Neural cell (in vitro differentiated cells): ENCODE data around the gene PPIF. TPM values are rescaled to one million over a fixed set of nuclear protein-coding genes. Genes with fewer than 3 reads are reported as not detected.

Source experiments
- H2AFZ ChIP-seq: fragments of 200-600, 300-800 bp; sonication (generic), shearing (Covaris generic); 2 replicates; pipeline ENCODE4 v1.6.0; 2014; ENCODE audit warnings: low read depth, mild to moderate bottlenecking, antibody characterized with exemption, low read length, moderate library complexity
- H3F3A ChIP-seq: fragments of 200-600 bp; shearing (Covaris generic); 2 replicates; pipeline ENCODE4 v1.6.1; 2016; ENCODE audit warnings: mild to moderate bottlenecking, moderate library complexity, mixed read lengths, antibody characterized with exemption, low read length; ENCODE audit not compliant: insufficient read depth, poor library complexity, severe bottlenecking
- H3K27ac ChIP-seq: fragments of 200-600, 300-800 bp; sonication (generic), shearing (Covaris generic); 2 replicates; pipeline ENCODE4 v1.5.1; 2014; ENCODE audit warnings: mild to moderate bottlenecking, low read length, moderate library complexity
- H3K27me3 ChIP-seq: fragments of 300-800, 200-600 bp; sonication (generic), shearing (Covaris generic); 2 replicates; pipeline ENCODE4 v1.6.0; 2014; ENCODE audit warnings: mild to moderate bottlenecking, low read depth, low read length, moderate library complexity; ENCODE audit not compliant: insufficient read depth
- H3K36me3 ChIP-seq: fragments of 300-800, 200-600 bp; sonication (generic), shearing (Covaris generic); 2 replicates; pipeline ENCODE4 v1.5.1; 2014; ENCODE audit warnings: mild to moderate bottlenecking, antibody characterized with exemption, low read length, moderate library complexity; ENCODE audit not compliant: insufficient read depth
- H3K4me2 ChIP-seq: fragments of 300-800, 200-600 bp; sonication (generic), shearing (Covaris generic); 2 replicates; pipeline ENCODE4 v1.6.0; 2014; ENCODE audit warnings: mild to moderate bottlenecking, low read length
- H3K4me3 ChIP-seq: fragments of 300-800, 200-600 bp; sonication (generic), shearing (Covaris generic); 2 replicates; pipeline ENCODE4 v1.5.1; 2014; ENCODE audit warnings: mild to moderate bottlenecking, low read length, moderate library complexity
- H3K79me2 ChIP-seq: fragments of 200-600 bp; shearing (Covaris generic); replicated peaks from 2 replicates; pipeline ENCODE4 v1.6.0; 2014; ENCODE audit warnings: mild to moderate bottlenecking, low read length, moderate library complexity; ENCODE audit not compliant: insufficient read depth
- H3K9ac ChIP-seq: fragments of 300-800, 200-600 bp; sonication (generic), shearing (Covaris generic); 2 replicates; pipeline ENCODE4 v1.6.1; 2016; ENCODE audit warnings: mild to moderate bottlenecking, low read length, mixed read lengths
- H3K9me2 ChIP-seq: fragments of 200-600 bp; shearing (Covaris generic); 2 replicates; pipeline ENCODE4 v1.6.1; 2016; ENCODE audit warnings: mild to moderate bottlenecking, low read length, mixed read lengths; ENCODE audit not compliant: insufficient read depth
- H3K9me3 ChIP-seq: fragments of 200-600, 300-800 bp; sonication (generic), shearing (Covaris generic); 2 replicates; pipeline ENCODE4 v1.6.1; 2016; ENCODE audit warnings: mild to moderate bottlenecking, mixed run types, low read length, moderate library complexity, mixed read lengths
- H4K20me1 ChIP-seq: fragments of 200-600 bp; shearing (Covaris generic); 2 replicates; pipeline ENCODE4 v1.6.1; 2016; ENCODE audit warnings: mild to moderate bottlenecking, mixed run types; ENCODE audit not compliant: insufficient read depth
- EP300 ChIP-seq: fragments of 450-650 bp; conservative IDR thresholded peaks from 2 replicates; pipeline ENCODE4 v1.6.1; 2014; ENCODE audit warnings: antibody characterized with exemption, mild to moderate bottlenecking, moderate library complexity; ENCODE audit not compliant: poor library complexity, severe bottlenecking
- EZH2 ChIP-seq: fragments of 200-600, 300-800 bp; shearing (Covaris generic), sonication (generic); IDR thresholded peaks from 2 replicates; pipeline ENCODE4 v1.6.1; 2014; ENCODE audit warnings: antibody characterized with exemption, low read length, borderline replicate concordance, mild to moderate bottlenecking; ENCODE audit not compliant: insufficient read depth, poor library complexity, severe bottlenecking
- MXI1 ChIP-seq: fragments of 450-650 bp; conservative IDR thresholded peaks from 2 replicates; pipeline ENCODE4 v1.6.1; 2014; ENCODE audit warnings: antibody characterized with exemption, mild to moderate bottlenecking; ENCODE audit not compliant: poor library complexity, severe bottlenecking
- POLR2AphosphoS5 ChIP-seq: IDR thresholded peaks from 2 replicates; pipeline ENCODE4 v1.6.1; 2012
- RAD21 ChIP-seq: fragments of 450-650 bp; conservative IDR thresholded peaks from 2 replicates; pipeline ENCODE4 v1.6.1; 2014; ENCODE audit warnings: antibody characterized with exemption, mild to moderate bottlenecking, moderate library complexity
- REST ChIP-seq: IDR thresholded peaks from 2 replicates; pipeline ENCODE4 v1.6.1; 2012; ENCODE audit warnings: borderline replicate concordance
- SMC3 ChIP-seq: fragments of 450-650 bp; conservative IDR thresholded peaks from 2 replicates; pipeline ENCODE4 v1.6.1; 2014; ENCODE audit warnings: antibody characterized with exemption, mild to moderate bottlenecking, moderate library complexity; ENCODE audit not compliant: poor library complexity
- TAF1 ChIP-seq: IDR thresholded peaks from 2 replicates; pipeline ENCODE4 v1.6.1; 2012; ENCODE audit warnings: low read depth
- polyA plus RNA-seq: library from polyadenylated mRNA; depleted of rRNA; stranded (reverse); fragments of >200 nt; gene quantifications from 2 replicates; pipeline ENCODE4 v1.2.3, GENCODE V29; 2014
- TF ChIP-seq, protein P1 (sequence below): fragments of 450-650 bp; IDR thresholded peaks from 2 replicates; pipeline ENCODE4 v1.5.1; 2014; ENCODE audit warnings: antibody characterized with exemption, mild to moderate bottlenecking, moderate library complexity; ENCODE audit not compliant: poor library complexity, severe bottlenecking

The PPIF gene
- polyA plus RNA-seq, 1 donor from 2014 or later, result 13.6 TPM

GRCh38 chr10:79399223-79399831 is 52.1 kb downstream of the PPIF start:
- no peak overlapping the region for H3K4me3 ChIP-seq
- no peaks in the 10 kb centered on the region for H3K9me3 ChIP-seq
- no peaks in the 10 kb centered on the region for H4K20me1 ChIP-seq
- no peaks in the 10 kb centered on the region for H3K9me2 ChIP-seq
- H3K27me3 ChIP-seq, result no peaks in the 10 kb centered on the region
- H2AFZ ChIP-seq, result no peak overlapping the region
- H3F3A ChIP-seq, result no peaks in the 10 kb centered on the region
- H3K27ac ChIP-seq, result no peak overlapping the region
- no peak overlapping the region for H3K9ac ChIP-seq
- H3K4me2 ChIP-seq, result no peak overlapping the region
- no peaks in the 10 kb centered on the region for H3K36me3 ChIP-seq
- no peaks in the 10 kb centered on the region for H3K79me2 ChIP-seq
- TF ChIP-seq REST (no peak), RAD21 (no peak), SMC3 (no peak), EZH2 (no peak), TAF1 (no peak), MXI1 (no peak), POLR2AphosphoS5 (no peak), EP300 (no peak)
- TF ChIP-seq, protein P1, sequence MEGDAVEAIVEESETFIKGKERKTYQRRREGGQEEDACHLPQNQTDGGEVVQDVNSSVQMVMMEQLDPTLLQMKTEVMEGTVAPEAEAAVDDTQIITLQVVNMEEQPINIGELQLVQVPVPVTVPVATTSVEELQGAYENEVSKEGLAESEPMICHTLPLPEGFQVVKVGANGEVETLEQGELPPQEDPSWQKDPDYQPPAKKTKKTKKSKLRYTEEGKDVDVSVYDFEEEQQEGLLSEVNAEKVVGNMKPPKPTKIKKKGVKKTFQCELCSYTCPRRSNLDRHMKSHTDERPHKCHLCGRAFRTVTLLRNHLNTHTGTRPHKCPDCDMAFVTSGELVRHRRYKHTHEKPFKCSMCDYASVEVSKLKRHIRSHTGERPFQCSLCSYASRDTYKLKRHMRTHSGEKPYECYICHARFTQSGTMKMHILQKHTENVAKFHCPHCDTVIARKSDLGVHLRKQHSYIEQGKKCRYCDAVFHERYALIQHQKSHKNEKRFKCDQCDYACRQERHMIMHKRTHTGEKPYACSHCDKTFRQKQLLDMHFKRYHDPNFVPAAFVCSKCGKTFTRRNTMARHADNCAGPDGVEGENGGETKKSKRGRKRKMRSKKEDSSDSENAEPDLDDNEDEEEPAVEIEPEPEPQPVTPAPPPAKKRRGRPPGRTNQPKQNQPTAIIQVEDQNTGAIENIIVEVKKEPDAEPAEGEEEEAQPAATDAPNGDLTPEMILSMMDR, result no peak

- TF ChIP-seq EP300 (no peak), REST (no peak), POLR2AphosphoS5 (no peak), TAF1 (no peak), EZH2 (no peak), RAD21 (no peak), MXI1 (no peak), SMC3 (no peak)
- TF ChIP-seq, protein P1, result no peak
- H3K4me2 ChIP-seq, result no peak overlapping the region
- H2AFZ ChIP-seq, result no peak overlapping the region
- H3K9ac ChIP-seq, result no peak overlapping the region
- H3K9me3 ChIP-seq, result no peaks in the 10 kb centered on the region
- H4K20me1 ChIP-seq, result no peaks in the 10 kb centered on the region
- no peak overlapping the region for H3K27ac ChIP-seq
- H3K79me2 ChIP-seq, result no peaks in the 10 kb centered on the region
- H3K36me3 ChIP-seq, result no peaks in the 10 kb centered on the region
- H3K27me3 ChIP-seq, result no peaks in the 10 kb centered on the region
- no peaks in the 10 kb centered on the region for H3F3A ChIP-seq
- no peaks in the 10 kb centered on the region for H3K9me2 ChIP-seq
- H3K4me3 ChIP-seq, result no peak overlapping the region
Observed at GRCh38 chr10:79400146-79401004, 53.1 kb downstream of the PPIF start.
